Endothelial cell of umbilical vein (primary cell): ENCODE results near the gene TRIM41. TPM values are rescaled to one million over a fixed set of nuclear protein-coding genes. Genes with fewer than 3 reads are reported as not detected.

ENCODE experiments used
- BruUV-seq: library from RNA; stranded (reverse); fragments of 400-500 nt; replicated peaks from 2 replicates; lab custom pipeline; 2021; lab: Mats Ljungman, UMichigan
- CTCF ChIA-PET: fragments of 300-600, 350-600 bp; sonication (Branson Sonifier 250); formaldehyde crosslinking; loops from one replicate; lab custom pipeline; 2021; ENCODE audit warnings: antibody characterized with exemption, inconsistent platforms; lab: Charles Lee
- POLR2A ChIA-PET: fragments of 300-600, 350-600 bp; sonication (Branson Sonifier 250); formaldehyde crosslinking; loops from one replicate; lab custom pipeline; 2021; ENCODE audit warnings: antibody characterized with exemption, inconsistent platforms; lab: Charles Lee
- DNase-seq: peaks from one replicate; pipeline ENCODE4 v3.0.0-alpha.2; 2011; ENCODE audit warnings: low read depth, low spot score
- FAIRE-seq: peaks from 2 replicates; lab custom pipeline; 2011; peaks lifted over from hg19 to GRCh38; lab: Jason Lieb, UNC
- H2AFZ ChIP-seq: 2 replicates; pipeline ENCODE4 v1.6.0; 2012; ENCODE audit warnings: low read depth, low read length, control low read depth, inconsistent platforms
- H3K27ac ChIP-seq: 2 replicates; pipeline ENCODE4 v1.5.1; 2011; ENCODE audit warnings: low read depth, mild to moderate bottlenecking, control low read depth, low read length, moderate library complexity; ENCODE audit not compliant: insufficient read depth
- H3K27me3 ChIP-seq, 2 experiments: 2 replicates each; pipeline versions ENCODE4 v1.6.0 to v1.6.1; 2011; ENCODE audit warnings: low read length in 2 of 2, mixed read lengths in 1 of 2; ENCODE audit not compliant: control insufficient read depth in 2 of 2, insufficient read depth in 2 of 2
- H3K36me3 ChIP-seq, 2 experiments: 2 replicates in 1 of 2; 3 replicates in 1 of 2; pipeline ENCODE4 v1.5.1; 2011; ENCODE audit warnings: low read length in 2 of 2, mild to moderate bottlenecking in 1 of 2, moderate library complexity in 1 of 2; ENCODE audit not compliant: control insufficient read depth in 2 of 2, insufficient read depth in 2 of 2; ENCODE audit errors: extremely low read depth in 1 of 2
- H3K4me1 ChIP-seq: 3 replicates; pipeline ENCODE4 v1.5.1; 2011; ENCODE audit warnings: mild to moderate bottlenecking, low read length; ENCODE audit not compliant: control insufficient read depth, insufficient read depth; ENCODE audit errors: extremely low read depth
- H3K4me2 ChIP-seq: 2 replicates; pipeline ENCODE4 v1.6.1; 2011; ENCODE audit warnings: low read length, control low read depth, mixed read lengths; ENCODE audit not compliant: insufficient read depth
- H3K4me3 ChIP-seq, 3 experiments: fragments of 200-600 bp in 1 of 3; sonication (generic), shearing (Covaris generic) in 1 of 3; replicated peaks in 1 of 3; 2 replicates each; pipeline ENCODE4 v1.5.1; 2011 to 2016; ENCODE audit warnings: control low read depth in 3 of 3, low read length in 3 of 3, mild to moderate bottlenecking in 2 of 3, inconsistent platforms in 1 of 3, low read depth in 1 of 3, moderate library complexity in 1 of 3; ENCODE audit not compliant: insufficient read depth in 1 of 3
- H3K79me2 ChIP-seq: 2 replicates; pipeline ENCODE4 v1.6.0; 2012; ENCODE audit warnings: low read length, inconsistent platforms; ENCODE audit not compliant: control insufficient read depth, insufficient read depth
- H3K9ac ChIP-seq: replicated peaks from 2 replicates; pipeline ENCODE3; 2011; ENCODE audit warnings: low read length, control low read depth; ENCODE audit not compliant: insufficient read depth; ENCODE audit errors: extremely low read depth
- H3K9me1 ChIP-seq: replicated peaks from 3 replicates; pipeline ENCODE4 v1.6.0; 2011; ENCODE audit warnings: mild to moderate bottlenecking, low read length; ENCODE audit not compliant: control insufficient read depth, insufficient read depth; ENCODE audit errors: extremely low read depth
- H3K9me3 ChIP-seq: replicated peaks from 2 replicates; pipeline ENCODE4 v1.5.1; 2012; ENCODE audit warnings: low read length, inconsistent platforms; ENCODE audit not compliant: control insufficient read depth, insufficient read depth
- H4K20me1 ChIP-seq: replicated peaks from 2 replicates; pipeline ENCODE3; 2011; ENCODE audit warnings: mild to moderate bottlenecking, low read length; ENCODE audit not compliant: control insufficient read depth, insufficient read depth; ENCODE audit errors: extremely low read depth
- EZH2 ChIP-seq: IDR thresholded peaks from 2 replicates; pipeline ENCODE4 v1.6.1; 2012; ENCODE audit warnings: borderline replicate concordance, low read depth, mild to moderate bottlenecking, moderate library complexity, low read length, inconsistent platforms; ENCODE audit not compliant: severe bottlenecking
- FOS ChIP-seq: IDR thresholded peaks from 2 replicates; pipeline ENCODE4 v1.6.1; 2011; ENCODE audit warnings: mild to moderate bottlenecking, low read length, moderate library complexity, borderline replicate concordance; ENCODE audit not compliant: insufficient read depth
- GATA2 ChIP-seq: IDR thresholded peaks from 2 replicates; pipeline ENCODE4 v1.7.0; 2011; ENCODE audit warnings: low read depth, mild to moderate bottlenecking, moderate library complexity, mixed read lengths, low read length; ENCODE audit not compliant: insufficient read length, insufficient read depth
- JUN ChIP-seq: IDR thresholded peaks from 2 replicates; pipeline ENCODE4 v1.6.1; 2011; ENCODE audit warnings: borderline replicate concordance, low read depth; ENCODE audit not compliant: insufficient read length, insufficient read depth
- MYC ChIP-seq: IDR thresholded peaks from one replicate; pipeline ENCODE4 v1.6.1; 2011; ENCODE audit warnings: mild to moderate bottlenecking, low read depth, low read length
- POLR2A ChIP-seq: IDR thresholded peaks from 2 replicates; pipeline ENCODE4 v1.6.1; 2012; ENCODE audit warnings: low read depth, mild to moderate bottlenecking, control low read depth, low read length
- POLR2AphosphoS5 ChIP-seq: IDR thresholded peaks from 2 replicates; pipeline ENCODE4 v1.6.1; 2012; ENCODE audit warnings: low read depth, mild to moderate bottlenecking, control low read depth, low read length, moderate library complexity; ENCODE audit not compliant: insufficient read depth
- dilution Hi-C: fragments of 300-500 bp; cut with MboI; formaldehyde crosslinking; loops from one replicate; pipeline ENCODE4 v1.15.0; 2019; ENCODE audit warnings: low sequenced_read_pairs; ENCODE audit not compliant: extremely low pct_ligation_motif_present
- intact Hi-C: fragments of 100-400 bp; cut with micrococcal nuclease; formaldehyde crosslinking; loops from one replicate; pipeline ENCODE4 v1.10.0; 2022
- polyA plus RNA-seq, 4 experiments: library from polyadenylated mRNA; depleted of rRNA in 3 of 4; stranded (reverse) in 3 of 4; unstranded in 1 of 4; fragments of >200 nt; gene quantifications; 2 replicates each; pipeline versions ENCODE4 v1.2.1 to v1.2.3, GENCODE V29; 2011 to 2012; ENCODE audit warnings: missing spikeins in 1 of 4
- total RNA-seq: library from RNA; stranded (reverse); gene quantifications from 2 replicates; pipeline ENCODE4 v1.2.3, GENCODE V29; 2021
- TF ChIP-seq, protein P1 (sequence below), 2 donors: IDR thresholded peaks; 1 replicate in 1 of 2; 2 replicates in 1 of 2; pipeline ENCODE4 v1.5.1; 2011; ENCODE audit warnings: low read length in 2 of 2, mild to moderate bottlenecking in 2 of 2, moderate library complexity in 2 of 2, control low read depth in 1 of 2, inconsistent platforms in 1 of 2, low read depth in 1 of 2; ENCODE audit not compliant: insufficient read depth in 1 of 2; ENCODE audit errors: extremely low read depth in 1 of 2
- TF ChIP-seq, protein P2 (sequence below): IDR thresholded peaks from 2 replicates; pipeline ENCODE4 v1.6.1; 2011; ENCODE audit not compliant: insufficient read depth, insufficient read length

Gene TRIM41
- total and polyA plus RNA-seq, 2 donors (not counting 3 experiments of a cell fraction or from before 2014, with no cell fraction given): 11.2 to 19.9 TPM

DNA sequence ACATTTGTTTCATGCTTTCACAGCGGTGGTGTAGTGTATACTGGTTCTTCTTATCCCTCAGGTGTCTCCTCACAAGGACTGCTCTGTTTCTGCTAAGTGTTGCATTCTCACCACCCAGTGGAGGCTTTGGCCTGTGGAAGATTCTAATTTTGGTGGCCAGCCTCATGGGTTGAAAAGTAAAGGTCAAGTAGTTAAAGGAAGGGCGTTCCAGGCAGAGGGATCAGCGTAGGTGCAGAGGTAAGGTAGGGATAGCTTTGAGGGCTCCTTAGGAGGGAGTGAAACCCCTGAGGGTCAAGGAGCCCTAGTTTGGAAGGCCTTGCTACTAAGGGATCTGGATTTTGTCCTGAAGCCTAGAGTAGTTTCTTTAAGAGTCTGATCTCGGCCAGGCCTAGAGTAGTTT lies 25.2 kb downstream of the TRIM41 start:
- no peaks in the 10 kb centered on the region for H4K20me1 ChIP-seq

More for the DNA sequence above, 25.2 kb downstream of the TRIM41 start:
- Histone ChIP-seq H3K4me3 (peak overlapping the region in 1 of 3 experiments; percentile 40), H3K79me2 (peaks cover 68% of the 10 kb centered on the region), H3K36me3 (no peaks in the 10 kb centered on the region), H3K27me3 (no peaks in the 10 kb centered on the region), H3K9me3 (no peaks in the 10 kb centered on the region), H3K4me1 (peaks cover 29% of the 10 kb centered on the region), H3K27ac (no peak overlapping the region), H3K4me2 (peak overlapping the region; percentile 32), H2AFZ (no peak overlapping the region), H3K9ac (peak overlapping the region; percentile 22), H3K9me1 (no peaks in the 10 kb centered on the region)
- POLR2A ChIA-PET: no interaction called here
- dilution Hi-C loops: no loop called here
- no peak for TF ChIP-seq POLR2AphosphoS5
- TF ChIP-seq GATA2: no peak
- no peak for TF ChIP-seq EZH2
- TF ChIP-seq, protein P1, sequence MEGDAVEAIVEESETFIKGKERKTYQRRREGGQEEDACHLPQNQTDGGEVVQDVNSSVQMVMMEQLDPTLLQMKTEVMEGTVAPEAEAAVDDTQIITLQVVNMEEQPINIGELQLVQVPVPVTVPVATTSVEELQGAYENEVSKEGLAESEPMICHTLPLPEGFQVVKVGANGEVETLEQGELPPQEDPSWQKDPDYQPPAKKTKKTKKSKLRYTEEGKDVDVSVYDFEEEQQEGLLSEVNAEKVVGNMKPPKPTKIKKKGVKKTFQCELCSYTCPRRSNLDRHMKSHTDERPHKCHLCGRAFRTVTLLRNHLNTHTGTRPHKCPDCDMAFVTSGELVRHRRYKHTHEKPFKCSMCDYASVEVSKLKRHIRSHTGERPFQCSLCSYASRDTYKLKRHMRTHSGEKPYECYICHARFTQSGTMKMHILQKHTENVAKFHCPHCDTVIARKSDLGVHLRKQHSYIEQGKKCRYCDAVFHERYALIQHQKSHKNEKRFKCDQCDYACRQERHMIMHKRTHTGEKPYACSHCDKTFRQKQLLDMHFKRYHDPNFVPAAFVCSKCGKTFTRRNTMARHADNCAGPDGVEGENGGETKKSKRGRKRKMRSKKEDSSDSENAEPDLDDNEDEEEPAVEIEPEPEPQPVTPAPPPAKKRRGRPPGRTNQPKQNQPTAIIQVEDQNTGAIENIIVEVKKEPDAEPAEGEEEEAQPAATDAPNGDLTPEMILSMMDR (IDR thresholded peaks at IDR 0.05; ENCODE audit: extremely low read depth in 1 of 2, insufficient read depth in 1 of 2, low read depth in 1 of 2, low read length in 2 of 2): no peak
- TF ChIP-seq JUN: no peak
- no peak for TF ChIP-seq FOS
- TF ChIP-seq POLR2A: no peak
- TF ChIP-seq, protein P2, sequence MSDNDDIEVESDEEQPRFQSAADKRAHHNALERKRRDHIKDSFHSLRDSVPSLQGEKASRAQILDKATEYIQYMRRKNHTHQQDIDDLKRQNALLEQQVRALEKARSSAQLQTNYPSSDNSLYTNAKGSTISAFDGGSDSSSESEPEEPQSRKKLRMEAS: no peak
- TF ChIP-seq MYC: no peak
- DNase-seq: no peak
- no peak for FAIRE-seq
- CTCF ChIA-PET: no interaction called here
- no TSS peak for BruUV-seq
- intact Hi-C loops: no loop called here
